Transverse colon (tissue), 4 donors: ENCODE data around the gene ORM1.

Experiments
- POLR2A ChIP-seq: fragments of 450-650 bp; IDR thresholded peaks from one replicate; pipeline ENCODE4 v1.6.1; 2016; ENCODE audit warnings: antibody characterized with exemption, mild to moderate bottlenecking, moderate library complexity
- POLR2AphosphoS5 ChIP-seq, 3 donors: sonication (generic); formaldehyde crosslinking; IDR thresholded peaks; one replicate each; pipeline ENCODE4 v1.6.1; 2016; ENCODE audit warnings: antibody characterized with exemption in 3 of 3
- TF ChIP-seq, protein P1 (sequence below), 5 experiments: fragments of 200-600 bp in 3 of 5; fragments of 450-650 bp in 2 of 5; sonication (generic) in 3 of 5; IDR thresholded peaks; 1 replicate in 2 of 5; 2 replicates in 3 of 5; pipeline ENCODE4 v1.5.1; 2016 to 2017; ENCODE audit warnings: antibody characterized with exemption in 5 of 5, inconsistent platforms in 3 of 5, mild to moderate bottlenecking in 2 of 5, moderate library complexity in 1 of 5

DNA sequence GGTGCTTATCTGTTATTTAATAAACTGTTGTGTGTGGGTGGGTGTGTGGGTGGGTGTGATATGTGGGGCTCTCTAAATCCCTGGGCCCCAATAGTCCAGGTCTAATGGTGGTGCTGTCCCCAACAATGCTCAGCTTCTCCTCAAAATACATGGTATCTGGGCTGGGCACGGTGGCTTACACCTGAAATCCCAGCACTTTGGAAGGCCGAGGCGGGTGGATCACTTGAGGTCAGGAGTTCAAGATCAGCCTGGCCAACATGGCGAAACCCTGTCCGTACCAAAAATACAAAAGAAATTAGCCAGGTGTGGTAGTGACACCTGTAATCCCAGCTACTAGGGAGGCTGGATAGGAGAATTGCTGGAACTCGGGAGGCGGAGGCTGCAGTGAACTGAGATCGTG lies 4.5 kb upstream of the ORM1 start:
- TF ChIP-seq, protein P1, sequence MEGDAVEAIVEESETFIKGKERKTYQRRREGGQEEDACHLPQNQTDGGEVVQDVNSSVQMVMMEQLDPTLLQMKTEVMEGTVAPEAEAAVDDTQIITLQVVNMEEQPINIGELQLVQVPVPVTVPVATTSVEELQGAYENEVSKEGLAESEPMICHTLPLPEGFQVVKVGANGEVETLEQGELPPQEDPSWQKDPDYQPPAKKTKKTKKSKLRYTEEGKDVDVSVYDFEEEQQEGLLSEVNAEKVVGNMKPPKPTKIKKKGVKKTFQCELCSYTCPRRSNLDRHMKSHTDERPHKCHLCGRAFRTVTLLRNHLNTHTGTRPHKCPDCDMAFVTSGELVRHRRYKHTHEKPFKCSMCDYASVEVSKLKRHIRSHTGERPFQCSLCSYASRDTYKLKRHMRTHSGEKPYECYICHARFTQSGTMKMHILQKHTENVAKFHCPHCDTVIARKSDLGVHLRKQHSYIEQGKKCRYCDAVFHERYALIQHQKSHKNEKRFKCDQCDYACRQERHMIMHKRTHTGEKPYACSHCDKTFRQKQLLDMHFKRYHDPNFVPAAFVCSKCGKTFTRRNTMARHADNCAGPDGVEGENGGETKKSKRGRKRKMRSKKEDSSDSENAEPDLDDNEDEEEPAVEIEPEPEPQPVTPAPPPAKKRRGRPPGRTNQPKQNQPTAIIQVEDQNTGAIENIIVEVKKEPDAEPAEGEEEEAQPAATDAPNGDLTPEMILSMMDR (IDR thresholded peaks at IDR 0.05) = no peak
- no peak for TF ChIP-seq POLR2A
- no peak for TF ChIP-seq POLR2AphosphoS5 (IDR thresholded peaks at IDR 0.05)
